Upper lobe of left lung (tissue), 6 donors: Measurements from ENCODE around the gene TTC29. TPM values are rescaled to one million over a fixed set of nuclear protein-coding genes. Genes with fewer than 3 reads are reported as not detected.

Source experiments
- ATAC-seq, 2 donors: fragments of 200-7000 bp; cut with Tn5 transposase; one replicate each; pipeline ENCODE4 v1.9.1; 2022; ENCODE audit warnings: mild to moderate bottlenecking in 2 of 2, moderate library complexity in 2 of 2; ENCODE audit not compliant: low FRiP score in 2 of 2
- DNase-seq, 2 donors: peaks; one replicate each; pipeline ENCODE4 v3.0.0-alpha.2; 2019 to 2020
- H3K27ac ChIP-seq, 4 donors: fragments of 200-600 bp; sonication (generic); one replicate each; pipeline ENCODE4 v1.5.1; 2016 to 2019
- H3K27me3 ChIP-seq, 4 donors: fragments of 200-600 bp; sonication (generic); one replicate each; pipeline ENCODE4 v1.5.1; 2017 to 2019
- H3K36me3 ChIP-seq, 4 donors: fragments of 200-600 bp; sonication (generic); one replicate each; pipeline ENCODE4 v1.5.1; 2016 to 2019
- H3K4me1 ChIP-seq, 4 donors: fragments of 200-600 bp; sonication (generic); one replicate each; pipeline ENCODE4 v1.5.1; 2018 to 2019
- H3K4me3 ChIP-seq, 4 donors: fragments of 200-600 bp; sonication (generic); one replicate each; pipeline ENCODE4 v1.5.1; 2017 to 2019; ENCODE audit warnings: mild to moderate bottlenecking in 2 of 4, moderate library complexity in 1 of 4
- H3K9me3 ChIP-seq, 4 donors: fragments of 200-600 bp; sonication (generic); one replicate each; pipeline ENCODE4 v1.5.1; 2018 to 2019
- EP300 ChIP-seq, 4 donors: sonication (generic); formaldehyde crosslinking; IDR thresholded peaks; one replicate each; pipeline ENCODE4 v1.5.1; 2017; ENCODE audit warnings: antibody characterized with exemption in 4 of 4, control low read depth in 2 of 4
- POLR2A ChIP-seq, 4 donors: fragments of 450-650 bp; IDR thresholded peaks; one replicate each; pipeline ENCODE4 v1.5.1; 2016 to 2017; ENCODE audit warnings: antibody characterized with exemption in 4 of 4, mild to moderate bottlenecking in 2 of 4
- POLR2AphosphoS5 ChIP-seq, 2 donors: sonication (generic); formaldehyde crosslinking; IDR thresholded peaks; one replicate each; pipeline ENCODE4 v1.5.1; 2017; ENCODE audit warnings: antibody characterized with exemption in 2 of 2
- WGBS, 2 donors: methylation state at CpG; one replicate each; pipeline ENCODE4 v1.1.5; 2017 to 2018; 5-methylcytosine and 5-hydroxymethylcytosine counted together
- total RNA-seq, 6 donors: library from RNA; depleted of rRNA in 4 of 6; stranded (reverse); fragments of >200 nt in 4 of 6; gene quantifications; one replicate each; pipeline versions ENCODE4 v1.1.0 to v1.2.1, GENCODE V29; 2016 to 2021
- TF ChIP-seq, protein P1 (sequence below), 6 experiments: fragments of 450-650 bp in 4 of 6; fragments of 200-600 bp in 2 of 6; sonication (generic) in 2 of 6; IDR thresholded peaks; one replicate each; pipeline ENCODE4 v1.5.1; 2016 to 2019; ENCODE audit warnings: antibody characterized with exemption in 6 of 6
- donor health status: DM: no; HTN: no; CAD: no; lungs with moderate emphysema.
- donor health status: DM: no; HTN: yes; CAD: no; lungs with severe emphysema.

TTC29 gene
- total RNA-seq, 6 donors from 2014 or later = 0.11 to 12.8 (median 2.2) TPM

DNA sequence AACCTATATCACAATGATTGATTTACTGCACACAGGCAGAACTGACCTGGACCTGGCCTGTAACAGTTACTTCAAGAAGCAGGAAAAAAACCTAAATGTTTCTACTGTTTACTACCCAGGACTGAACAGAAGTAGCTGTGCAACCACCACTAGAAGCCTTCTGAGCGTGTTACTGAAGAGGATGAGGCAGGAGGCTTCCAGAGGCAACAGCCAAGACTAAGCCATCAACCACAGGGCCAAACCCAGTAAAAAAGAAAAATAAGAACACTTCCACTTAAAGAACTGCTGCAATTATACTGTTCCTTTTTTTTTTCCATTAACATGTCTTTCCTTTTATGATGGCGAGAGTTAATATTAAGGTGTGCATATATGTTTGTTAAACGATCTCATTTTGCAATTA, 29.4 kb upstream of the TTC29 start:
- DNase-seq (no peak), ATAC-seq (no peak)
- Histone ChIP-seq H3K9me3 (no peaks in the 10 kb centered on the region), H3K4me3 (no peak overlapping the region), H3K4me1 (no peaks in the 10 kb centered on the region), H3K36me3 (no peaks in the 10 kb centered on the region), H3K27me3 (no peaks in the 10 kb centered on the region), H3K27ac (no peak overlapping the region)
- TF ChIP-seq, protein P1, sequence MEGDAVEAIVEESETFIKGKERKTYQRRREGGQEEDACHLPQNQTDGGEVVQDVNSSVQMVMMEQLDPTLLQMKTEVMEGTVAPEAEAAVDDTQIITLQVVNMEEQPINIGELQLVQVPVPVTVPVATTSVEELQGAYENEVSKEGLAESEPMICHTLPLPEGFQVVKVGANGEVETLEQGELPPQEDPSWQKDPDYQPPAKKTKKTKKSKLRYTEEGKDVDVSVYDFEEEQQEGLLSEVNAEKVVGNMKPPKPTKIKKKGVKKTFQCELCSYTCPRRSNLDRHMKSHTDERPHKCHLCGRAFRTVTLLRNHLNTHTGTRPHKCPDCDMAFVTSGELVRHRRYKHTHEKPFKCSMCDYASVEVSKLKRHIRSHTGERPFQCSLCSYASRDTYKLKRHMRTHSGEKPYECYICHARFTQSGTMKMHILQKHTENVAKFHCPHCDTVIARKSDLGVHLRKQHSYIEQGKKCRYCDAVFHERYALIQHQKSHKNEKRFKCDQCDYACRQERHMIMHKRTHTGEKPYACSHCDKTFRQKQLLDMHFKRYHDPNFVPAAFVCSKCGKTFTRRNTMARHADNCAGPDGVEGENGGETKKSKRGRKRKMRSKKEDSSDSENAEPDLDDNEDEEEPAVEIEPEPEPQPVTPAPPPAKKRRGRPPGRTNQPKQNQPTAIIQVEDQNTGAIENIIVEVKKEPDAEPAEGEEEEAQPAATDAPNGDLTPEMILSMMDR (IDR thresholded peaks at IDR 0.05) = no peak
- TF ChIP-seq EP300 (IDR thresholded peaks at IDR 0.05) = no peak
- TF ChIP-seq POLR2AphosphoS5 (IDR thresholded peaks at IDR 0.05) = no peak
- TF ChIP-seq POLR2A (IDR thresholded peaks at IDR 0.05) = no peak
- WGBS, 2 donors = 79 to 83% methylated on average over 3 of the region's 3 CpGs

DNA sequence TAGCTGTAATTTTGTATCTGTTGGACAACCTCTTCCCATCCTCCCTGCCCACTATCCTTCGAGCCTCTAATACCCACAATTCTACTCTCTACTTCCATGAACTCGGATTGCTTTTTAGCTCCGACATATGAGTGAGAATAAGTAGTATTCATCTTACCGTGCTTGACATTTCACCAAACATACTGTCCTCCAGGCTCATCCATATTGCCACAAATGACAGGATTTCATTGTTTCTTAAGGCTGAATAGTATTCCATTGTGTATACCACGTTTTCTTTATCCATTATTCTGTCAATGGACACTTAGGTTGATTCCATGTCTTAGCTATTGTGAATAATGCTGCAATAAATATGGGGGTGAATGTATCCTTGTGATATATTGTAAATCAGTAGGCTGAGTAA, 26.4 kb upstream of the TTC29 start:
- DNase-seq (no peak), ATAC-seq (no peak)
- Histone ChIP-seq H3K9me3 (no peaks in the 10 kb centered on the region), H3K27me3 (no peaks in the 10 kb centered on the region), H3K27ac (no peak overlapping the region), H3K4me1 (no peaks in the 10 kb centered on the region), H3K4me3 (no peak overlapping the region), H3K36me3 (no peaks in the 10 kb centered on the region)
- WGBS, 2 donors = 77 to 84% methylated on average over 5 of the region's 5 CpGs
- TF ChIP-seq POLR2AphosphoS5 (IDR thresholded peaks at IDR 0.05) (no peak), POLR2A (IDR thresholded peaks at IDR 0.05) (no peak), EP300 (IDR thresholded peaks at IDR 0.05) (no peak)
- TF ChIP-seq, protein P1 (IDR thresholded peaks at IDR 0.05) = no peak

DNA sequence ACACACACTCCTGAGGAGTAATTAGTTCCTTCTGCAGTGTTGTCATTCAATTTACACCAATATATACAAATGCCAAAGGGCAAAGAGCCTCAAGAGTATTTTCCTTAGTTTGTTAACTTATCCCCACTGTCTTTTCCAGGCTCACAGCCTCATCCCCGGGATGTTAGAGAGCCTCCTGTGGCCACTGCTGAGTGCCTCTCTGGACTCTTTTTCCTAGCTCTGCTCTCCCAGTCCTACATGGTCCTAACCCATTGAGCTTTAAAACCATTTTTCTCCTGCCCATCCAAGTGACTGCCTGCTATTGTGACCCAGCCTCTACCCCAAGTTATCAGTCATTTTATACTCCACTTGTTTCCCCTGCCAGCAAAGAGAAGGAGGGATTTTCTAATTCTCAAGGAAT, 23.5 kb upstream of the TTC29 start:
- ATAC-seq (no peak), DNase-seq (no peak)

DNA sequence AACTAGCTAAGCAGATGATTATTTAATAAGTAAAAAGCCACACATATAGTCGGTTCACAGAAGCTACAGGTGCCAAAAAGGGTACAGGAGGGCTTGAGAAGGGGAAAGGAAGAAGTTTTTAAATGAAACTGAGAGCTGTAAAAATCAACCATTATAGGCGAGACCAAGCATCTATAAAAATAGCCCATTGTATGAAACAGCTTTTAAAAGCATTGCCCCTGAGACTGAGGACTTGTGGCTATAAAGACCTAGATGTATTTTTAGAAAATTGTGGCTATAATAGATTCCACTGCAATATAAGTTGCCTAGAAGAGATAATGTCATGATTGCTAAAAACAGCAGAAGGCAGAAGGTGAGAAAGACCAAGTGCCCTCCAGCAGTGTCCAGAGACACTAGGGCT, 15.0 kb upstream of the TTC29 start:
- Histone ChIP-seq H3K27me3 (no peaks in the 10 kb centered on the region), H3K4me3 (no peak overlapping the region), H3K4me1 (no peaks in the 10 kb centered on the region), H3K36me3 (no peaks in the 10 kb centered on the region), H3K27ac (no peak overlapping the region), H3K9me3 (no peaks in the 10 kb centered on the region)
- TF ChIP-seq POLR2A (IDR thresholded peaks at IDR 0.05) (no peak), EP300 (IDR thresholded peaks at IDR 0.05) (no peak), POLR2AphosphoS5 (IDR thresholded peaks at IDR 0.05) (no peak)
- TF ChIP-seq, protein P1 (IDR thresholded peaks at IDR 0.05) = no peak
- DNase-seq (no peak), ATAC-seq (no peak)
- 73 to 84% methylated on average over 2 of the region's 2 CpGs for WGBS, 2 donors

More for the DNA sequence above, 23.5 kb upstream of the TTC29 start:
- TF ChIP-seq POLR2AphosphoS5 (IDR thresholded peaks at IDR 0.05) (no peak), EP300 (IDR thresholded peaks at IDR 0.05) (no peak), POLR2A (IDR thresholded peaks at IDR 0.05) (no peak)
- TF ChIP-seq, protein P1 (IDR thresholded peaks at IDR 0.05) = no peak
- Histone ChIP-seq H3K27me3 (no peaks in the 10 kb centered on the region), H3K4me3 (no peak overlapping the region), H3K36me3 (no peaks in the 10 kb centered on the region), H3K27ac (no peak overlapping the region), H3K9me3 (no peaks in the 10 kb centered on the region), H3K4me1 (no peaks in the 10 kb centered on the region)
- WGBS, 2 donors = 77 to 82% methylated on average over 1 of the region's 1 CpG

DNA sequence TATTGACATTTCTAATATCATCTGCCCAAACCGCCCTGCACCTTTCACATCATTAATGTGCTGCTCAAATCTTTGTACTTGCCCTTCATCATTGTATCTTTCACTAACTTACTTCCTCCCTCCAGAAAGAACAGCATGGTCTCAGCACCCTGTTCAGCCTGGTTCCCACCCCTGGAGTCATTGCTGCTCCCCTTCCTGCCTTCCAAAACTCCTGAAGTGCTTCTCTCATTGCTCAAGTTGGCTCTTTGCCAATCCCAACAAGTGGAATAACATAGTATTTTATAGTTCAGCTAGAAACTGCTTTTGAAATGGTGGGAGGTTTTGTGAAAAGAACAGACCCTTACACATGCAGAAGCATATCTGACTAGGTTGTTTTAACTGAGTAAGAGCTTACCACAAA, 14.0 kb upstream of the TTC29 start:
- DNase-seq = no peak
- ATAC-seq = no peak
- WGBS, 2 donors = 91 to 95% methylated on average over 1 of the region's 1 CpG
- no peaks in the 10 kb centered on the region for H3K4me1 ChIP-seq
- H3K36me3 ChIP-seq = no peaks in the 10 kb centered on the region
- TF ChIP-seq, protein P1 (IDR thresholded peaks at IDR 0.05) = no peak
- TF ChIP-seq POLR2A (IDR thresholded peaks at IDR 0.05) (no peak), EP300 (IDR thresholded peaks at IDR 0.05) (no peak), POLR2AphosphoS5 (IDR thresholded peaks at IDR 0.05) (no peak)
- H3K4me3 ChIP-seq = no peak overlapping the region
- H3K27ac ChIP-seq = no peak overlapping the region
- no peaks in the 10 kb centered on the region for H3K27me3 ChIP-seq
- H3K9me3 ChIP-seq = no peaks in the 10 kb centered on the region
